Astrocyte of the hippocampus (primary cell): ENCODE measurements around the gene CHD1.

Experiments
- DNase-seq: peaks from one replicate; pipeline ENCODE4 v3.0.0; 2011; ENCODE audit warnings: low read depth, low spot score

Gene CHD1

DNA sequence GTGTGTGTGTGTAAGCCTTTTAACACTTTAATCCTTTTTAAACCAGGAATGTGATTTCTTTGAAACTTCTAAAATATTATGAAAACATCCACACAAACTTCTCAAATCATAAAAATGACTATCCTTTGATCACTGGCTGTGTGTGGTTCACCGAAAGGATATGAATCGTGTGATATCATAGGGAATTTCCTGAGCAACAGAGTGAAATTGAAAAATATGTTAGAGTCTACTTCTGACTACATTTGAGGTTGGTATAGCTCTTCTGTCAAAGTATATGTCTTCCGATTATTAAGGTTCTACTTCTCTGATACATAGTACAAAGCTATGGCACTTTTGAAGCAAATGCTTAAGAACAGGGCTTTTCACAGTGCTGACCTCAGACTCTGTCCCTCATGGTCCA is 115.1 kb downstream of the CHD1 start:
- DNase-seq: no peak

DNA sequence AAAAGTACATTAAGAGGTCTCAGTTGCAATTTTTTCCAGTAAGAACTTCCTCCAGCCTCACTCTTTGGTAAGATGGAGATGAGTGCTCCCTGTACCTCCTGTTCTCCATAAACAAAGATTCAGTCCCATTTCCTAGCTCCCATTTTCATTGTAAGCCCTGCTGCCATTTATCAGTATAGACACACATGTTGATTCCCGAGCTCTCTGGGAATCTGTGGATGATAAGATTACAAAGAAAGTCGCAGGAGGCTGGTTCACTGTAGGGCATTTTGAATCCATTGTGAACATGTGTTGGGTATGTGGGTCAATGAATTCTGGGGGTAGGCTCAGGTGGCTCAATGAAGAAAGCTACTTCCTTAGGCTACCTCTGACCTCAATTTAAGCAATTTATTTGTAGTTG is 118.6 kb downstream of the CHD1 start:
- no peak for DNase-seq

DNA sequence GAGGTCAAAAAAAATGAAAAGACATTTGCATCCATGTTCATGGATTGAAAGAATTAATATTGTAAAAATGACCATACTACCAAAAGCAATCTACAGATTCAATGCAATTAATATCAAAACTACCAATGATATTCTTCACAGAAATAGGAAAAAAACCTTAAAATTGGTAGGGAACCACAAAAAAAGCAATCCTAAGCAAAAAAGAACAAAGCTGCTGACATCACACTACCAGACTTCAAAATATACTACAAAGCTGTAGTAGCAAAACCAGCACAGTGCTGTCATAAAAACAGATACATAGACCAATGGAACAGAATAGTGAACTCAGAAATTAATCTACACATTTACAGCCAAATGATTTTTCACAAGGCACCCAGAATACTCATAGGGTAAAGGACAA is 121.0 kb downstream of the CHD1 start:
- no peak for DNase-seq

DNA sequence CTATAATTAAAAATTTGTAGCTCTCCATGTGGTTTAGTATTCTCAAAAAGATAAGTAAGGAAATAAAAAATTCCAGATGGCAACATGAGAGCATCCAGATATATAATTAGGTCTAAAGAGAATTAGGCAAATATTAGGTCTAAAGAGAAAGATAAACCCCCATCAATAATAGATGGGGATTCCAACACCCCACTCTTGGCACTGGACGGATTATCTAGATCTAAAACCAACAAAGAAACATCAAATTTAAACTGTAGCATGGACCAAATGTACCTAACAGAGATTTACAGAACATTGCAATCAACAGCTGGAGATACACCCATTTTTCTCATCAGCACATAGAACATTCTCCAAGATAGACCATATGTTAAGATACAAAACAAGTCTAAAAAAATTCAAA is 123.7 kb downstream of the CHD1 start:
- no peak for DNase-seq

DNA sequence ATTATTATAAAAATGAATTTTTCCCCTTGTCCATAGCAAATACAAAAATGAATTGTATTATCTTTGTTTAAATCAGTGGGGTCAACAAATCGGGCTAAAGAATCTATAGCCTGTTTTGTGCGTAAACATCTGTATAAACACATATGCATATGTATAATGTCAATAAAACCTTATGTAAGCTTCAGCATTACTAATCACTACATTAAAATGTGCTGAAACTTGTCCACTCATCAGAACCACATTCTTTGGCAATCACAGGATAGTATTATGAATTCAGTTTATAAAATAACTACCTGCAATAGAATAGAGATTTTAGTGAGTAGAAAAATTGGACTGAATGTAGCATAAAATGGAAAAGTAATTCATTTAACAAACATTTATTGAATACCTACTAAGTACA is 124.7 kb downstream of the CHD1 start:
- DNase-seq: no peak
